ENCODE results near the gene COA8.
"Not testable (repeated sequence)": the region's sequence is repeated elsewhere in the genome, so short reads cannot be mapped to it uniquely, and the experiment has no call there.

The COA8 gene

GRCh38 chr14:103522649-103523574 lies 39.8 kb upstream of the COA8 start, which contains the start of gene CKB:
CKB (minus strand) TSS chr14:103522830; CDS start chr14:103522493, 337 bp downstream.
- Histone ChIP-seq H3K27me3 (ENCODE audit: insufficient read depth, poor library complexity, severe bottlenecking) (peaks cover 17% of the 10 kb centered on the region), H3K27ac (replicated peaks) (no peak within 1 kb of the TSS), H3K4me3 (replicated peaks; ENCODE audit: insufficient read depth, low read length) (peak within 1 kb of the TSS; percentile 35)
- TF ChIP-seq REST (IDR thresholded peaks at IDR 0.05; ENCODE audit: insufficient replicate concordance, low read depth) (no peak), SPI1 (IDR thresholded peaks at IDR 0.05; ENCODE audit: borderline replicate concordance, low read depth) (no peak), POLR2AphosphoS5 (IDR thresholded peaks at IDR 0.05; ENCODE audit: low read depth) (no peak), GABPA (IDR thresholded peaks at IDR 0.05; ENCODE audit: low read depth) (no peak)
- no peak for DNase-seq (ENCODE audit: low read depth in 1 of 2, low spot score in 1 of 2)

GRCh38 chr14:103523575-103523954 lies 39.2 kb upstream of the COA8 start:
- TF ChIP-seq CTCF (IDR thresholded peaks at IDR 0.05; ENCODE audit: insufficient read depth, low read length) (no peak), SPI1 (IDR thresholded peaks at IDR 0.05; ENCODE audit: borderline replicate concordance, low read depth) (no peak), GABPA (IDR thresholded peaks at IDR 0.05; ENCODE audit: low read depth) (no peak), REST (IDR thresholded peaks at IDR 0.05; ENCODE audit: insufficient replicate concordance, low read depth) (no peak), POLR2AphosphoS5 (IDR thresholded peaks at IDR 0.05; ENCODE audit: low read depth) (no peak)
- DNase-seq (ENCODE audit: low read depth in 1 of 2, low spot score in 1 of 2): no peak
- H3K27ac ChIP-seq (replicated peaks): no peak overlapping the region
- no peak overlapping the region for H3K4me3 ChIP-seq (replicated peaks; ENCODE audit: insufficient read depth, low read length)
- H3K27me3 ChIP-seq (ENCODE audit: insufficient read depth, poor library complexity, severe bottlenecking): peaks cover 17% of the 10 kb centered on the region

- peaks cover 17% of the 10 kb centered on the region for H3K27me3 ChIP-seq (ENCODE audit: insufficient read depth, poor library complexity, severe bottlenecking)
- TF ChIP-seq POLR2AphosphoS5 (IDR thresholded peaks at IDR 0.05; ENCODE audit: low read depth): no peak
- TF ChIP-seq REST (IDR thresholded peaks at IDR 0.05; ENCODE audit: insufficient replicate concordance, low read depth): no peak
- no peak for TF ChIP-seq GABPA (IDR thresholded peaks at IDR 0.05; ENCODE audit: low read depth)
- no peak for TF ChIP-seq CTCF (IDR thresholded peaks at IDR 0.05; ENCODE audit: insufficient read depth, low read length)
- TF ChIP-seq SPI1 (IDR thresholded peaks at IDR 0.05; ENCODE audit: borderline replicate concordance, low read depth): no peak
- H3K4me3 ChIP-seq (replicated peaks; ENCODE audit: insufficient read depth, low read length): no peak overlapping the region
- DNase-seq (ENCODE audit: low read depth in 1 of 2, low spot score in 1 of 2): no peak
- no peak overlapping the region for H3K27ac ChIP-seq (replicated peaks)
These were observed 38.5 kb upstream of the COA8 start for GRCh38 chr14:103524002-103524935.

- not testable (repeated sequence) for H3K4me3 ChIP-seq (replicated peaks; ENCODE audit: insufficient read depth, low read length); H3K27ac ChIP-seq (replicated peaks); DNase-seq (ENCODE audit: low read depth in 1 of 2, low spot score in 1 of 2)
- peaks cover 16% of the 10 kb centered on the region for H3K27me3 ChIP-seq (ENCODE audit: insufficient read depth, poor library complexity, severe bottlenecking)
These were observed 37.1 kb upstream of the COA8 start for GRCh38 chr14:103525430-103526246.
